Memory B cell (primary cell): ENCODE data around the gene KDM1A.
"Not testable (repeated sequence)": the region's sequence is repeated elsewhere in the genome, so short reads cannot be mapped to it uniquely, and the experiment has no call there.

Experiments
- ATAC-seq: fragments of 150-1000 bp; cut with Tn5 transposase; 2 replicates; pipeline ENCODE4 v1.10.0; 2021; ENCODE audit warnings: low read depth, mild to moderate bottlenecking, moderate library complexity
- DNase-seq, 2 donors: peaks; one replicate each; pipeline ENCODE4 v3.0.0; 2022; ENCODE audit warnings: low spot score in 2 of 2
- H3K27ac Mint-ChIP-seq: one replicate; pipeline ENCODE4 v1.8.0; 2022; ENCODE audit warnings: mild to moderate bottlenecking, moderate library complexity, mixed read lengths
- H3K27me3 Mint-ChIP-seq: one replicate; pipeline ENCODE4 v1.8.0; 2022; ENCODE audit warnings: mixed read lengths
- H3K36me3 Mint-ChIP-seq: one replicate; pipeline ENCODE4 v1.8.0; 2022; ENCODE audit warnings: mild to moderate bottlenecking, mixed read lengths
- H3K4me1 Mint-ChIP-seq: one replicate; pipeline ENCODE4 v1.8.0; 2022; ENCODE audit warnings: mixed read lengths
- H3K4me3 Mint-ChIP-seq: one replicate; pipeline ENCODE4 v1.8.0; 2022; ENCODE audit warnings: mild to moderate bottlenecking, moderate library complexity, mixed read lengths
- H3K9me3 Mint-ChIP-seq: one replicate; pipeline ENCODE4 v1.8.0; 2022; ENCODE audit warnings: mixed read lengths

Gene KDM1A

DNA sequence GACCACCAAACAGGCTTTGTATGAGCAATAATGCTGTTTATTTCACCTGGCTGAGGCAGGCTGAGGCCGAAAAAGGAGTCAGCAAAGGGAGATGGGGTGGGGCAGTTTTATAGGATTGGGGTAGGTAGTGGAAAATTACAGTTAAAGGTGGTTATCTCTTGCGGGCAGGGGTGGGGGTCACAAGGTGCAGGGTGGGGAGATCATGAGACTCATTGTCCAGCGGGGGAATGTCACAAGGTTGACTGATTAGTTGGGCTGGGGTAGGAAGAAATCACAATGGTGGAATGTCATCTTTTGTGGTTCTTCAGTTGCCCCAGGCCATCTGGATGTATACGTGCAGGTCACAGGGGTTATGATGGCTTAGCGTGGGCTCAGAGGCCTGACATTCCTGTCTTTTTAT lies 21.7 kb upstream of the KDM1A start:
- not testable (repeated sequence) for H3K9me3 Mint-ChIP-seq, DNase-seq, ATAC-seq, H3K4me3 Mint-ChIP-seq, H3K27me3 Mint-ChIP-seq, H3K27ac Mint-ChIP-seq, H3K4me1 Mint-ChIP-seq, H3K36me3 Mint-ChIP-seq

DNA sequence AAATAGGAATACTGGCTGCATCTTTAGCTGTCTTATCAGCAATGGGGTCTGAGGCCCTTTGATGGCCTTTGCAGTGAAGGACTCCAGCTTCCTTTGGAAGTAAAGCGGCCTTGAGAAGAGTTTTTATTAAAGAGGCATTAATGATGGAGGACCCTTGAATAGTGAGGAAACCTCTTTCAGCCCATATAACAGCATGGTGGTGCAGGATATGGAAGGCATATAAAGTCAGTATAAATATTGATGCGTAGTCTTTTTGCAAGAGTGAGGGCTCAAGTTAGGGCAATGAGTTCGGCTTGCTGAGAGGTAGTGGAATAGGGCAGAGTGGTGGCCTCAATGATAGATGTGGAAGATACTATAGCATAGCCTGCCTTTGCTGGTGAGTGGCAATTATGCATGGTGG lies 19.1 kb upstream of the KDM1A start:
- not testable (repeated sequence) for H3K36me3 Mint-ChIP-seq, H3K4me3 Mint-ChIP-seq, H3K27me3 Mint-ChIP-seq, DNase-seq, ATAC-seq, H3K4me1 Mint-ChIP-seq, H3K27ac Mint-ChIP-seq, H3K9me3 Mint-ChIP-seq

DNA sequence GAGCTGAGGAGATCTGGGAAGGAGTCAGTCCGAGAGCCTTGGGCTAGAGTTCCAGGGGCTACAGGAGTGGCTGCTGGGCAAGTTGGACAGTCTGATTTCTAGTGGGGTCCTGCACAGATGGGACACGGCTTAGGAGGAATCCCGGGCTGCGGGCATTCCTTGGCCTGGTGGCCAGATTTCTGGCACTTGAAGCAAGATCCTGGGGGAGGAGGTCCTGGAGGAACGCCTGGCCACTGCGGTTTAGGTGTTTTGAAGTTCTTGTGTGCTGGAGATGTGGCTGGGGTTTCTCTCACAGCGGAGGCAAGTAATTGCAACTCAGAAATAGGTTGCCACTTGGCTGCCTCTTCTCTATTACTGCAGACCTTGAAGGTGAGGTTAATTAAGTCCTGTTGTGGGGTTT lies 17.1 kb upstream of the KDM1A start:
- H3K36me3 Mint-ChIP-seq, DNase-seq, H3K27ac Mint-ChIP-seq, H3K27me3 Mint-ChIP-seq, ATAC-seq, H3K9me3 Mint-ChIP-seq, H3K4me3 Mint-ChIP-seq, H3K4me1 Mint-ChIP-seq: not testable (repeated sequence)

DNA sequence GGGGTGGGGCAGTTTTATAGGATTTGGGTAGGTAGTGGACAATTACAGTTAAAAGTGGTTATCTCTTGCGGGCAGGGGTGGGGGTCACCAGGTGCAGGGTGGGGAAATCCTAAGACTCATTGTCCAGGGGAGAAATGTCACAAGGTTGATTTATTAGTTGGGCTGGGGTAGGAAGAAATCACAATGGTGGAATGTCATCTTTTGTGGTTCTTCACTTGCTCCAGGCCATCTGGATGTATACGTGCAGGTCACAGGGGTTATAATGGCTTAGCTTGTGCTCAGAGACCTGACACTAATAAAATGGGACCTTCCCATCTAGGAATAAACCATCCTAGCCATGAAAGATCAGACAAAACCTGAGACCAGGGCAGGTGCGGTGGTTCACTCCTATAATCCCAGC lies 15.2 kb upstream of the KDM1A start:
- H3K9me3 Mint-ChIP-seq, result no peaks in the 10 kb centered on the region
- ATAC-seq (no peak), DNase-seq (no peak)
- H3K27me3 Mint-ChIP-seq, result no peaks in the 10 kb centered on the region
- H3K4me3 Mint-ChIP-seq, result no peak overlapping the region
- H3K4me1 Mint-ChIP-seq, result no peaks in the 10 kb centered on the region
- no peaks in the 10 kb centered on the region for H3K36me3 Mint-ChIP-seq
- no peak overlapping the region for H3K27ac Mint-ChIP-seq

DNA sequence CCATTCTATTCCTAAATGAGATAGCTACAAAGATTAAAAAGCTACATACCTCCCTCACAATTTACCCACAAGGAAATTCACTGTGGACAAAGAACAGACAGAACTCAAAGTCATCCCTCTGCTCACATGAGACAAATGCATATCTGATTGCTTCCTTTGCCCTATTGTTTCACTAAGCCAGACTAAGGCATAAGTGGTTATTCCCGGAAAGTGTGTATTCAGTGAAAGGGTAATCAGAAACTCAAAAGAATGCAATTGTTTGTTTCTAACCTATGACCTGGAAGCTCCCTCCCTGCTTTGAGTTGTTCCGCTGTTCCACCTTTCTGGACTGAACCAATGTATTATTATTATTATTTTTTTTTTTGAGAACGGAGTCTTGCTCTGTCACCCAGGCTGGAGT lies 14.5 kb upstream of the KDM1A start:
- not testable (repeated sequence) for H3K27ac Mint-ChIP-seq, H3K27me3 Mint-ChIP-seq, H3K9me3 Mint-ChIP-seq, H3K4me3 Mint-ChIP-seq, H3K4me1 Mint-ChIP-seq, DNase-seq, H3K36me3 Mint-ChIP-seq, ATAC-seq

DNA sequence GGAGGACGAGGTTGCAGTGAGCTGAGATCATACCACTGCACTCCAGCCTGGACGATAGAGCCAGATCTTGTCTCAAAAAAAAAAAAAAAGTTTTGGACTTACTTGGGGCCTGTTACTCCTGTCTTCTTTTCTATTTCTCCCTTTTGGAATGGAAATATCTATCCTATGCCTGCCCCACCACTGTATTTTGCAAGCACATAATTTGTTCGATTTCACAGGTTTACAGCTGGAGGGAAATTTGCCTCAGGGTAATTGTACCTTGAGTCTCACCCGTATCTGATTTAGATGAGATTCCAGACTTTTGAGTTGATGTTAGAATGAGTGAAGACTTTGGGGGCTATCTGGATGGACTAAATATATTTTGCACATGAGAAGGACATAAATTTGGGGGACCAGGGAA lies 12.2 kb upstream of the KDM1A start:
- Mint-ChIP-seq H3K4me3 (no peak overlapping the region), H3K36me3 (no peaks in the 10 kb centered on the region), H3K27me3 (no peaks in the 10 kb centered on the region), H3K4me1 (peaks cover 5% of the 10 kb centered on the region), H3K27ac (no peak overlapping the region), H3K9me3 (no peaks in the 10 kb centered on the region)
- DNase-seq (no peak), ATAC-seq (no peak)

DNA sequence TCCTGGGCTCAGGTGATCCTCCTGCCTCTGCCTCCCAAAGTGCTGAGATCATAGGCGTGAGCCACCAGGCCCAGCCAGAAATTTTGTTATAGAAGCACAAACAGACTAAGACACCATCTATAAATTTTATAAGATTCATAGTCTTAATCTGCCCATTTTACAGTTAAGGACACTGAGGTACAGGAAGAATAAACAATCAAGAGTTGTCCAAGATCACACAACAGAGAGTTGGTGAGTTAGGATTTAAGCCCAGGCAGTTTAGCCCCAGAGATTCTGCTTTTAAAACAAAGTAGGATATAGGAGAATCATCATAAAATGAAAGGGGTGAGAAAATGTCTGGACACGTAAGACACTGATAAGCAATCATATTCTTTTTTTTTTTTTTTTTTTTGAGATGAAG lies 10.4 kb upstream of the KDM1A start:
- no peak overlapping the region for H3K4me3 Mint-ChIP-seq
- H3K27me3 Mint-ChIP-seq, result no peaks in the 10 kb centered on the region
- DNase-seq (no peak), ATAC-seq (no peak)
- H3K4me1 Mint-ChIP-seq, result peaks cover 5% of the 10 kb centered on the region
- H3K9me3 Mint-ChIP-seq, result no peaks in the 10 kb centered on the region
- no peaks in the 10 kb centered on the region for H3K36me3 Mint-ChIP-seq
- H3K27ac Mint-ChIP-seq, result no peak overlapping the region

DNA sequence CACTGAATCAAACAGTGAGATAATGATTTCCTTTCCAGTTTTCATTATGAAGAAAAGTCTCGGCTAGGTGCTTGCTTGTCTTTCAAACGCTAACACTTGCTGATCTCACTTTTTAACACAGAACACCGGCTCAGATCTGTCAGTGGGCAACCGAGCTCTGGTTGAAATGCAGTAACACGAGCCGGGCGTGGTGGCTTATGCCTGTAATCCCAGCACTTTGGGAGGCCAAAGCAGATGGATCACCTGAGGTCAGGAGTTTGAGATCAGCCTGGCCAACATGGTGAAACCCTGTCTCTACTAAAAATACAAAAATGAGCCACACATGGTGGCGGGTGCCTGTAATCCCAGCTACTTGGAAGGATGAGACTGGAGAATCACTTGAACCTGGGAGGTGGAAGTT lies 9.2 kb upstream of the KDM1A start:
- not testable (repeated sequence) for H3K4me1 Mint-ChIP-seq, DNase-seq, H3K27ac Mint-ChIP-seq, ATAC-seq, H3K27me3 Mint-ChIP-seq, H3K9me3 Mint-ChIP-seq, H3K36me3 Mint-ChIP-seq, H3K4me3 Mint-ChIP-seq

DNA sequence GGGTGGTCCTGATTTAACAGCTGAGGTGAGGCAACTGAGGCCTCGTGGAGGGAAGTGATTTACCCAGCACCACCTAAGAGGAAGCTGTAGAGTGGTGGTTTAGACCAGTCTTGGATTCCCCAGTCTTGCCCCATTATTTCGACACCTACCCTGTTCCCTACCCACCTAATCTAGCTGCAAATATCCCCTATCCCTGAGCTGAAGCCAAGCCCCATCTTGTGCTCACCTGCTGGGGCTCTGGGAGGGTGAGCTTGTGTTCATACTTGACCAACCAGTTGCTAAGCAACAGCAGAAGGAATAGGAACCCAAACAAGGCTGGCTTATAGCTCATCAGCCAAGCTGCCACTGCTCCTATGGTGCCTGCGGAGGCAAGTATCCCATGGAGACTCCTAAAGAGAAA lies 5.6 kb upstream of the KDM1A start:
- H3K27ac Mint-ChIP-seq, result no peak overlapping the region
- no peak overlapping the region for H3K4me3 Mint-ChIP-seq
- no peaks in the 10 kb centered on the region for H3K27me3 Mint-ChIP-seq
- ATAC-seq (peak; percentile 37), DNase-seq (no peak)
- no peaks in the 10 kb centered on the region for H3K36me3 Mint-ChIP-seq
- no peaks in the 10 kb centered on the region for H3K9me3 Mint-ChIP-seq
- peaks cover 11% of the 10 kb centered on the region for H3K4me1 Mint-ChIP-seq

DNA sequence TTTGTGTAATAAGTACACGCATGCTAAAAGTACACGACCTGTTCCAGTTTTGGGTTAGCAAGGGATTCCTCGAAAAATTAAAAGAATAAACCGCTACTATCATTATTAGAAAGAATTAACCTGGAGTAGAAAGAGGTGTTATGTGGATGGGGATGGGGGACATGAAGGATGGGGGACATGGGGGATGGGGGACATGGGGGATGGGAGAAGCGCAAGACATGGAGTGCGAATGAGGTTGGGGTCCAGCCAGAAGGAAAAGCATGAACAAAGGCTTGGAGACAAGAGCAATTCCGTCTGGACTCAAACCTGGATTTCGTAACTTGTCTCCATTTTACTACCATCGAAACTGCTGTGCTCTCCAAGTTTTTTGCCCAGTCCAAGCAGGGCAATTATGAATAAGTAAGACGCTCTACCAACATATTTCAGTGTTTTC lies 591 bp upstream of the KDM1A start:
- H3K9me3 Mint-ChIP-seq, result peaks cover 2% of the 10 kb centered on the region
- H3K4me3 Mint-ChIP-seq, result peak overlapping the region; percentile 95
- peaks cover 24% of the 10 kb centered on the region for H3K4me1 Mint-ChIP-seq
- H3K27ac Mint-ChIP-seq, result peak overlapping the region; percentile 95
- ATAC-seq (no peak), DNase-seq (no peak)
- no peaks in the 10 kb centered on the region for H3K27me3 Mint-ChIP-seq
- peaks cover 6% of the 10 kb centered on the region for H3K36me3 Mint-ChIP-seq

DNA sequence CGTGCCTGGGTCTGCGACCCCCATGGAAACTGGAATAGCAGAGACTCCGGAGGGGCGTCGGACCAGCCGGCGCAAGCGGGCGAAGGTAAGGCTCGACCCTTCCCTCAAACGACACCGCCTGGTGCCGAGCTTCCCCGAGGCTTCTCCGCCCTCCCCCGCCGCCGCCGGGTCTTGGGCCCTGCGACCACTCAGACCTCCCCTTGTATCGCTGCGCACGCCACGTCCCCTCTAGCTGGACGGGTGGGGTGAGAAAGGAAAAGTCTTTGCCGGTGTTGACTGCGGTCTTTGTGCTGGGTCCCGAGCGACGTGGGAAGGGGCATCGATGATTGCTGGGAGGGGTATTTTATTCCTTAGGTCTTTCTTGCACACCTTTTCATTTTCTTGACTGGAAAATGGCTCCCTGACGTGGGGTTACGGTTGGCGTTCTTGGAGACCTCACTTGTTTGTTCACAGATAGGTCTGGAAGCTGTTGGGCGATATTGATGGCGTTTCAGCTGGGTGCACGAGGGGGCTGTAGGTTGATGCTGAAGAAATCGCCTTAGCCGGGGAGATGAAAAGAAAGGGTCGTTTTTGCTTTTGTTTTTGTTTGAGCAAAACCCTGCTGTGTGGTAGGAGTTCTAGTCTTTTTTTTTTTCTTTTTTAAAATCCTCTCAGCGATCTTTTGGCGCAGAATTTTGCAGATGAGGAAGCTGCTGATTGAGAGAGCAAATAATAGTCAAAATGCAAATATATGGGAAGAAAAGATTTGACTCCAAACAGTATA lies 776 bp downstream of the KDM1A start:
- Mint-ChIP-seq H3K9me3 (peaks cover 5% of the 10 kb centered on the region), H3K27me3 (no peaks in the 10 kb centered on the region), H3K27ac (peak overlapping the region; percentile 95), H3K4me3 (peak overlapping the region; percentile 92), H3K4me1 (peaks cover 30% of the 10 kb centered on the region), H3K36me3 (peaks cover 9% of the 10 kb centered on the region)
- DNase-seq (peak in 1 of 2 donors; percentile 4), ATAC-seq (no peak)

DNA sequence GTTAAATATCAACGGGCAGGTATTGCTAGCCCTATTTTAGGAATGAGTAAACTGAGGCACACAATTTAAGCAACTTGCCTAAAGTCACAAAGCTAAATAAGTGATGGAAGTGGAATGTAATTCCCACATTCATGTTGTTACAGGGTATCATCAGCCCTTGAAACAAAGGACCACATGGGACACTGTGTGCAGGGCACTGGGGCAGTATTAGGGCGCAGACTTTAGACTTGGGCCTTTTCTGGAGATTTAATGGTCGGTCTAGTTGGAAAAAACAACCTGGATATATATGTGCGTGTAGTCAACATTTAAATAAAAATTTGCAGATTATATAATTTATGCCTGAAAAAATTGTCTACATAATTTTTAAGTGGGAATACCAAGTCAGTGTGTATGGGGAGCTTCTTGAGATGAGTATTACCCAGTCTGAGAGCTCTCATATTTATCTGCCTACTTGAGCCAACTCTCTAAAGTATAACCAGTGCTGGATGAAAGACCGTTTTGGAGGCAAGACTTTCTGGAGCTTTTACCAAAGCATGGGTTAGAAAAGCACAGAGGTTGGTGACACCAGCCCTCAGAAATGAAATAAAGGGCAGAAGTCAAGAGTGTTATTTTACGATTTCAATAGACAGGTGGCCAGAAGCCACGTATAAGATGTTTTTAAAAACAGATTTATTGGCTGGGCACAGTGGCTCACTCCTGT lies 1.6 kb downstream of the KDM1A start:
- peaks cover 30% of the 10 kb centered on the region for H3K4me1 Mint-ChIP-seq
- no peak for ATAC-seq
- H3K9me3 Mint-ChIP-seq, result peaks cover 5% of the 10 kb centered on the region
- peak overlapping the region; percentile 92 for H3K4me3 Mint-ChIP-seq
- peak overlapping the region; percentile 95 for H3K27ac Mint-ChIP-seq
- H3K27me3 Mint-ChIP-seq, result no peaks in the 10 kb centered on the region
- no peak for DNase-seq
- H3K36me3 Mint-ChIP-seq, result peaks cover 9% of the 10 kb centered on the region

DNA sequence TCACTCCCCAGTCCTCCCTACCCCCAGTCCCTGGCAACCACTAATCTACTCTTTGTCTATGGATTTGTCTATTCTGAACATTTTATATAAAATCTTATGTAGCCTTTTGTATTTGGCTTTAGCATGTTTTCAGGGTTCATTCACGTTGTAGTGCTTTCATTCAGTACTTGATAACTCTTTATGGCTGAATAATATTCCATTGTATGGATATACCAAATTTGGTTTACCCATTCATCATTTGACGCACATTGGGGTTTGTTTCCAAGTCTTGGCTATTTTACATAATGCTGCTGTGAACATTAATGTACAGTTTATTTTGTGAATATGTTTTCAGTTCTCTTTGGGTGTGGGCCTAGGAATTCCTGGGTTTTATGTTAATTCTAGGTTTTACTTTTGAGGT lies 2.6 kb downstream of the KDM1A start:
- DNase-seq (no peak), ATAC-seq (no peak)
- peaks cover 35% of the 10 kb centered on the region for H3K4me1 Mint-ChIP-seq
- H3K36me3 Mint-ChIP-seq, result peaks cover 9% of the 10 kb centered on the region
- H3K27me3 Mint-ChIP-seq, result no peaks in the 10 kb centered on the region
- H3K9me3 Mint-ChIP-seq, result peaks cover 5% of the 10 kb centered on the region
- no peak overlapping the region for H3K27ac Mint-ChIP-seq
- no peak overlapping the region for H3K4me3 Mint-ChIP-seq

DNA sequence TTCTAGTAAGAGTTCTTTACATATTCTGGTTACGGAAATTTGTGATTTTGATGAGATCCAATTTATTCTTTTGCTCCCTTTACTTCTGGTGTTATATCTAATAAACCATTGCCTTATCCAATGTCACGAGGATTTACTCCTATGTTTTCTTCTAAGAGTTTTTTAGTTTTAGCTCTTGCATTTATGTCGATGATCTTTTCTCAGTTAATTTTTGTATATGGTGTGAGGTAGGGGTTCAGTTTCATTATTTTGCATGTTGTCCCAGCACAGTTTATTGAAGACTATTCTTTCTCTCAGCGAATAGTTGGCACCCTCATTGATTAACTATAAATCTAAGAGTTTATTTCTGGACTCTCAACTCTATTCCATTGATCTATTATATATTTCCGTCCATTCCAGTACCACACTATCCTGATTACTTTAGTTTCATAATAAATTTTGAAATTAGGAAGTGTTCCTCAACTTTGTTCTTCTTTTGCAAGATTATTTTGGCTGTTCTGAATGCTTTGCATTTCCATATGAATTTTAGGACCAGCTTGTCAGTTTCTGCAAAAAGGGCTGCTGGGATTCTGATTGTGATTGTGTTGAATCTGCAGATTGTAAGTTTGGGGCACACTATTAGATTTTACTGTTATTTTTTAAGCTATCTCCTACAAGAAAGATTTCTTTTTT lies 4.0 kb downstream of the KDM1A start:
- Mint-ChIP-seq H3K9me3 (peaks cover 5% of the 10 kb centered on the region), H3K36me3 (peaks cover 9% of the 10 kb centered on the region), H3K4me1 (peaks cover 35% of the 10 kb centered on the region), H3K27ac (no peak overlapping the region), H3K4me3 (no peak overlapping the region), H3K27me3 (no peaks in the 10 kb centered on the region)
- no peak for ATAC-seq
- no peak for DNase-seq
